ENCODE measurements around the gene EVPL. TPM values are rescaled to one million over a fixed set of nuclear protein-coding genes. Genes with fewer than 3 reads are reported as not detected.

EVPL gene
- total and polyA plus RNA-seq, 2 of the 13 experiments (the other 11 are each of a cell fraction or from before 2014, with no cell fraction given), result 2.1 to 8.2 TPM

DNA sequence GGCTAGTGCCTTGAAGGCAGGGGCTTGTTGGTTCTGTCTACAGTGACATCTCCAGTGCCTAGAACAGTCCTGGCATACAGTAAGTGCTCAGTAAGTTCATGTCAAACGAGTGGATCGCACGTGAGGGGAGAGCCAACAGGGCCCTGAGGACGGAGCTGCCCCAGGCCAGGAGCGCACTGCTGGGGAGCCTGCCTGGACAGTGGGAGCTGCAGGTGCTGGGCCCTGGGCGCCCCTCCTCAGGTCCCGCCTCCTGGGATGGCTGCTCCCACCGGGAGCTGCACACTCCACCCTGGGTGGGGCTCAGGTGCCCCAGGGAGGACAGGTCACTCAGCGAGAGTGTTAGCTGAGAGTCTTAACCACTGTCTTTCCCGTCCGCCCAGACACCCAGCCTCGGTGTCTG lies 1.8 kb downstream of the EVPL start:
- TF ChIP-seq ZNF503 (CRISPR knock-in tag; IDR thresholded peaks at IDR 0.05) (no peak), CHD4 (IDR thresholded peaks at IDR 0.05; ENCODE audit: borderline replicate concordance, low read length) (no peak), CREB1 (IDR thresholded peaks at IDR 0.05) (no peak), CREB1 (CRISPR knock-in tag; IDR thresholded peaks at IDR 0.05) (no peak)
- DNase-seq (ENCODE audit: low spot score), result no peak
- intact Hi-C loops (cut with micrococcal nuclease; ENCODE audit: unreplicated experiment) (loop anchor here (1.0 kb wide), 1 partner anchor 27 kb away; no protein-coding TSS in a partner anchor), in situ Hi-C loops (cut with HindIII; ENCODE audit: extremely low pct_ligation_motif_present, low pct_unique_long_range_greater_than_20kb) (no loop called here)
- Histone ChIP-seq H3K36me3 (replicated peaks in 1 of 2; ENCODE audit: control insufficient read depth in 1 of 2, insufficient read depth in 2 of 2, low read length in 2 of 2) (peaks cover 1 to 9% of the 10 kb centered on the region in 2 experiments; a peak in 3 of 5 replicates), H3K27me3 (ENCODE audit: control insufficient read depth in 1 of 2, insufficient read depth in 2 of 2, low read length in 2 of 2) (no peaks in the 10 kb centered on the region; a peak in 1 of 5 replicates), H3K27ac (ENCODE audit: extremely low read length, insufficient read depth, low read length) (no peak overlapping the region), H3K4me2 (ENCODE audit: low read depth, low read length) (no peak overlapping the region), H3K9ac (ENCODE audit: insufficient read depth, low read depth, low read length) (no peak overlapping the region), H3K9me3 (ENCODE audit: low read length) (no peaks in the 10 kb centered on the region), H4K20me1 (ENCODE audit: insufficient read depth, low read length) (no peaks in the 10 kb centered on the region), H3K4me3 (replicated peaks in 1 of 3; ENCODE audit: insufficient read depth in 1 of 3, low read depth in 2 of 3, low read length in 3 of 3) (no peak overlapping the region), H3K4me1 (ENCODE audit: insufficient read depth, low read length) (peaks cover 48% of the 10 kb centered on the region), H2AFZ (ENCODE audit: low read length) (no peak overlapping the region), H3K79me2 (ENCODE audit: insufficient read depth, low read length) (no peaks in the 10 kb centered on the region)
- no peak for ATAC-seq
- POLR2A ChIA-PET, result no interaction called here
- BruUV-seq (replicated peaks), result no TSS peak
- CTCF ChIA-PET (ENCODE audit: low intra/inter-chr PET ratio, low total read pairs), result no interaction called here
- FAIRE-seq, result no peak
- WGBS (ENCODE audit: low lambda C conversion rate), result 91% methylated on average over 12 of the region's 12 CpGs

DNA sequence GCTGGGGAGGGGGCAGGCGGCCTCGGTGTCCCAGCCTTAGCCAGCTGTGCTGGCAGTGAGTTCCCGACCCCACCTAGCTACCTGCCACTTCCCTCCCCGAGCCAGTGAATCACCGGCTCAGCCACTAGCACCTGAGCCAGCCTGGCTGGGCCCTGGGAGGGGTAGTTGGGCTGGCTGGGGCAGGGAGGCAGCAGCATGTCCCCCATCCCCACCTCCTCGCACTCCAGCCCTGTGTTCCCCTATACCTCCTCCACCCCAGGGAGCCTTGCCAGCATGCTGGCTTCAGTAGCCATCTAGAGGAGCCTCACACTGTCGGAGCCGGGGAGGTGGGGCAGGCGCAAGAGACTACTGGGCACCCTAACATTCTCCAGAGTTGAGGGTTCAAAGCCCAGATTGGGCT lies 2.8 kb downstream of the EVPL start:
- no peak overlapping the region for H3K4me3 ChIP-seq (replicated peaks in 1 of 3; ENCODE audit: insufficient read depth in 1 of 3, low read depth in 2 of 3, low read length in 3 of 3)
- BruUV-seq (replicated peaks), result no TSS peak
- no peaks in the 10 kb centered on the region for H3K79me2 ChIP-seq (ENCODE audit: insufficient read depth, low read length)
- no peaks in the 10 kb centered on the region for H3K9me3 ChIP-seq (ENCODE audit: low read length)
- intact Hi-C loops (cut with micrococcal nuclease; ENCODE audit: unreplicated experiment), result no loop called here
- in situ Hi-C loops (cut with HindIII; ENCODE audit: extremely low pct_ligation_motif_present, low pct_unique_long_range_greater_than_20kb), result no loop called here
- no peaks in the 10 kb centered on the region; a peak in 1 of 5 replicates for H3K27me3 ChIP-seq (ENCODE audit: control insufficient read depth in 1 of 2, insufficient read depth in 2 of 2, low read length in 2 of 2)
- ChIA-PET POLR2A (no interaction called here), CTCF (ENCODE audit: low intra/inter-chr PET ratio, low total read pairs) (no interaction called here)
- no peak overlapping the region for H3K27ac ChIP-seq (ENCODE audit: extremely low read length, insufficient read depth, low read length)
- H3K4me1 ChIP-seq (ENCODE audit: insufficient read depth, low read length), result peaks cover 40% of the 10 kb centered on the region
- ATAC-seq (no peak), FAIRE-seq (no peak), DNase-seq (ENCODE audit: low spot score) (no peak)
- no peak overlapping the region for H3K9ac ChIP-seq (ENCODE audit: insufficient read depth, low read depth, low read length)
- 100% methylated on average over 1 of the region's 9 CpGs for WGBS (ENCODE audit: low lambda C conversion rate)
- H4K20me1 ChIP-seq (ENCODE audit: insufficient read depth, low read length), result no peaks in the 10 kb centered on the region
- H3K4me2 ChIP-seq (ENCODE audit: low read depth, low read length), result no peak overlapping the region
- peaks cover 1 to 9% of the 10 kb centered on the region in 2 experiments; a peak in 4 of 5 replicates for H3K36me3 ChIP-seq (replicated peaks in 1 of 2; ENCODE audit: control insufficient read depth in 1 of 2, insufficient read depth in 2 of 2, low read length in 2 of 2)
- H2AFZ ChIP-seq (ENCODE audit: low read length), result no peak overlapping the region
- no peak for TF ChIP-seq GLMP (CRISPR knock-in tag; IDR thresholded peaks at IDR 0.05; ENCODE audit: borderline replicate concordance)
- TF ChIP-seq, protein P1, sequence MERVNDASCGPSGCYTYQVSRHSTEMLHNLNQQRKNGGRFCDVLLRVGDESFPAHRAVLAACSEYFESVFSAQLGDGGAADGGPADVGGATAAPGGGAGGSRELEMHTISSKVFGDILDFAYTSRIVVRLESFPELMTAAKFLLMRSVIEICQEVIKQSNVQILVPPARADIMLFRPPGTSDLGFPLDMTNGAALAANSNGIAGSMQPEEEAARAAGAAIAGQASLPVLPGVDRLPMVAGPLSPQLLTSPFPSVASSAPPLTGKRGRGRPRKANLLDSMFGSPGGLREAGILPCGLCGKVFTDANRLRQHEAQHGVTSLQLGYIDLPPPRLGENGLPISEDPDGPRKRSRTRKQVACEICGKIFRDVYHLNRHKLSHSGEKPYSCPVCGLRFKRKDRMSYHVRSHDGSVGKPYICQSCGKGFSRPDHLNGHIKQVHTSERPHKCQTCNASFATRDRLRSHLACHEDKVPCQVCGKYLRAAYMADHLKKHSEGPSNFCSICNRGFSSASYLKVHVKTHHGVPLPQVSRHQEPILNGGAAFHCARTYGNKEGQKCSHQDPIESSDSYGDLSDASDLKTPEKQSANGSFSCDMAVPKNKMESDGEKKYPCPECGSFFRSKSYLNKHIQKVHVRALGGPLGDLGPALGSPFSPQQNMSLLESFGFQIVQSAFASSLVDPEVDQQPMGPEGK (CRISPR knock-in tag; IDR thresholded peaks at IDR 0.05), result no peak
- TF ChIP-seq, protein P2, sequence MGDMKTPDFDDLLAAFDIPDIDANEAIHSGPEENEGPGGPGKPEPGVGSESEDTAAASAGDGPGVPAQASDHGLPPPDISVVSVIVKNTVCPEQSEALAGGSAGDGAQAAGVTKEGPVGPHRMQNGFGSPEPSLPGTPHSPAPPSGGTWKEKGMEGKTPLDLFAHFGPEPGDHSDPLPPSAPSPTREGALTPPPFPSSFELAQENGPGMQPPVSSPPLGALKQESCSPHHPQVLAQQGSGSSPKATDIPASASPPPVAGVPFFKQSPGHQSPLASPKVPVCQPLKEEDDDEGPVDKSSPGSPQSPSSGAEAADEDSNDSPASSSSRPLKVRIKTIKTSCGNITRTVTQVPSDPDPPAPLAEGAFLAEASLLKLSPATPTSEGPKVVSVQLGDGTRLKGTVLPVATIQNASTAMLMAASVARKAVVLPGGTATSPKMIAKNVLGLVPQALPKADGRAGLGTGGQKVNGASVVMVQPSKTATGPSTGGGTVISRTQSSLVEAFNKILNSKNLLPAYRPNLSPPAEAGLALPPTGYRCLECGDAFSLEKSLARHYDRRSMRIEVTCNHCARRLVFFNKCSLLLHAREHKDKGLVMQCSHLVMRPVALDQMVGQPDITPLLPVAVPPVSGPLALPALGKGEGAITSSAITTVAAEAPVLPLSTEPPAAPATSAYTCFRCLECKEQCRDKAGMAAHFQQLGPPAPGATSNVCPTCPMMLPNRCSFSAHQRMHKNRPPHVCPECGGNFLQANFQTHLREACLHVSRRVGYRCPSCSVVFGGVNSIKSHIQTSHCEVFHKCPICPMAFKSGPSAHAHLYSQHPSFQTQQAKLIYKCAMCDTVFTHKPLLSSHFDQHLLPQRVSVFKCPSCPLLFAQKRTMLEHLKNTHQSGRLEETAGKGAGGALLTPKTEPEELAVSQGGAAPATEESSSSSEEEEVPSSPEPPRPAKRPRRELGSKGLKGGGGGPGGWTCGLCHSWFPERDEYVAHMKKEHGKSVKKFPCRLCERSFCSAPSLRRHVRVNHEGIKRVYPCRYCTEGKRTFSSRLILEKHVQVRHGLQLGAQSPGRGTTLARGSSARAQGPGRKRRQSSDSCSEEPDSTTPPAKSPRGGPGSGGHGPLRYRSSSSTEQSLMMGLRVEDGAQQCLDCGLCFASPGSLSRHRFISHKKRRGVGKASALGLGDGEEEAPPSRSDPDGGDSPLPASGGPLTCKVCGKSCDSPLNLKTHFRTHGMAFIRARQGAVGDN (CRISPR knock-in tag; IDR thresholded peaks at IDR 0.05), result peak; percentile 10; the same call in 1 of the 2 replicates

Data from HepG2 (cell line).